GM10847 (cell line): Measurements from ENCODE around the gene OTOP1.

Source experiments
- POLR2A ChIP-seq: IDR thresholded peaks from 2 replicates; pipeline ENCODE4 v1.6.1; 2011; ENCODE audit not compliant: insufficient read length; ENCODE audit errors: extremely low read depth

The OTOP1 gene

GRCh38 chr4:4248029-4248884, 21.5 kb upstream of the OTOP1 start, which contains the start of gene TMEM128:
TMEM128 (minus strand) TSS chr4:4248223; CDS start chr4:4248202, 21 bp downstream.
- TF ChIP-seq POLR2A: peak; percentile 95

GRCh38 chr4:4247696-4248028, 20.9 kb upstream of the OTOP1 start:
- no peak for TF ChIP-seq POLR2A

GRCh38 chr4:4245172-4245571, 18.4 kb upstream of the OTOP1 start:
- TF ChIP-seq POLR2A: no peak

- no peak for TF ChIP-seq POLR2A
These were observed 6.9 kb upstream of the OTOP1 start for GRCh38 chr4:4233610-4234009.

GRCh38 chr4:4228356-4228668, 1.6 kb upstream of the OTOP1 start:
- TF ChIP-seq POLR2A: no peak

- no peak for TF ChIP-seq POLR2A
These were observed 1.0 kb upstream of the OTOP1 start for GRCh38 chr4:4227510-4228355.

- TF ChIP-seq POLR2A: no peak
These were observed 669 bp downstream of the OTOP1 start for GRCh38 chr4:4225915-4226605.

GRCh38 chr4:4217113-4217512, 9.6 kb downstream of the OTOP1 start:
- TF ChIP-seq POLR2A: no peak

GRCh38 chr4:4216648-4217047, 10.1 kb downstream of the OTOP1 start:
- TF ChIP-seq POLR2A: no peak

- TF ChIP-seq POLR2A: no peak
These were observed 20.5 kb downstream of the OTOP1 start for GRCh38 chr4:4206204-4206603.

- no peak for TF ChIP-seq POLR2A
These were observed 22.4 kb downstream of the OTOP1 start for GRCh38 chr4:4204401-4204745.

- TF ChIP-seq POLR2A: no peak
These were observed 22.9 kb downstream of the OTOP1 start for GRCh38 chr4:4203688-4204400.

GRCh38 chr4:4202510-4202909, 24.2 kb downstream of the OTOP1 start:
- no peak for TF ChIP-seq POLR2A

GRCh38 chr4:4200624-4201023, 26.1 kb downstream of the OTOP1 start:
- no peak for TF ChIP-seq POLR2A

- no peak for TF ChIP-seq POLR2A
These were observed 31.4 kb downstream of the OTOP1 start for GRCh38 chr4:4195354-4195753.

- TF ChIP-seq POLR2A: no peak
These were observed 41.2 kb downstream of the OTOP1 start for GRCh38 chr4:4185528-4185927.
